Activated B cell treated with CpG ODN at 0.5 μM for 24 hours (primary cell): ENCODE data around the gene WDR35. TPM values are rescaled to one million over a fixed set of nuclear protein-coding genes. Genes with fewer than 3 reads are reported as not detected.

Experiments
- ATAC-seq: fragments of 200-7000 bp; cut with Tn5 transposase; one replicate; pipeline ENCODE4 v1.10.0; 2021; ENCODE audit warnings: low read depth, mild to moderate bottlenecking, moderate library complexity
- CTCF ChIA-PET: fragments of 350-600 bp; sonication (Branson Sonifier 250); formaldehyde crosslinking; loops from one replicate; lab custom pipeline; 2021; ENCODE audit warnings: antibody characterized with exemption; lab: Charles Lee
- POLR2A ChIA-PET: fragments of 350-600 bp; sonication (Branson Sonifier 250); formaldehyde crosslinking; loops from one replicate; lab custom pipeline; 2021; ENCODE audit warnings: antibody characterized with exemption; lab: Charles Lee
- DNase-seq: peaks from one replicate; pipeline ENCODE4 v3.0.0; 2022
- H3K27ac Mint-ChIP-seq: one replicate; pipeline ENCODE4 v1.8.0; 2020; ENCODE audit warnings: mixed read lengths
- H3K27me3 Mint-ChIP-seq: one replicate; pipeline ENCODE4 v1.8.0; 2021; ENCODE audit warnings: mixed read lengths
- H3K36me3 Mint-ChIP-seq: one replicate; pipeline ENCODE4 v1.8.0; 2021; ENCODE audit warnings: low read depth, mixed read lengths
- H3K4me1 Mint-ChIP-seq: one replicate; pipeline ENCODE4 v1.8.0; 2021; ENCODE audit warnings: mixed read lengths
- H3K4me3 Mint-ChIP-seq: one replicate; pipeline ENCODE4 v1.8.0; 2020; ENCODE audit warnings: mild to moderate bottlenecking, mixed read lengths
- H3K9me3 Mint-ChIP-seq: one replicate; pipeline ENCODE4 v1.8.0; 2020; ENCODE audit warnings: mixed read lengths
- intact Hi-C: fragments of 100-400 bp; cut with micrococcal nuclease; formaldehyde crosslinking; loops from one replicate; pipeline ENCODE4 v1.15.1; 2024
- total RNA-seq: library from RNA; stranded (reverse); gene quantifications from 2 replicates; pipeline ENCODE4 v1.2.3, GENCODE V29; 2022
- TF ChIP-seq, protein P1 (sequence below): fragments of 200-600 bp; IDR thresholded peaks from one replicate; pipeline ENCODE4 v1.8.0; 2022; ENCODE audit warnings: antibody characterized with exemption, mild to moderate bottlenecking

WDR35 gene
- total RNA-seq, 1 donor from 2014 or later, result 8.2 TPM

DNA sequence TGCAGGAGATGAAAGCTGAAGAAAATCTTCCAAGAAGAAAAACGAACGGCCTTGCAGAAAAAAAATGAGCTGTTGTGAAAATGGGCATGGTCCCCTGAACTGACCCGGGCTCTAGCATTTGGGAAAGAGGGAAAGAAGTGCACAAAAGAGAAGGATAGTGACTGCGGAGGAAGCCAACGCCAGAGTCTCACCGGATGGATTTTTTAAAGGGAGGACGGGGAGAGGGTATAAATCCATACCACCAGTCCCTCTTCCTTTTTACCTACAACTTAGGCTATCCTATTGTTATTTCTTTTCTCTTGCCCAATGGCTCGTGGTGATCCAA is 601 bp downstream of the WDR35 start:
- intact Hi-C loops, result loop anchor here (10.0 kb wide), 1 partner anchor 235 kb away; the partner anchor contains the start of gene SDC1
- peak overlapping the region; percentile 91 for H3K4me3 Mint-ChIP-seq
- TF ChIP-seq, protein P1, sequence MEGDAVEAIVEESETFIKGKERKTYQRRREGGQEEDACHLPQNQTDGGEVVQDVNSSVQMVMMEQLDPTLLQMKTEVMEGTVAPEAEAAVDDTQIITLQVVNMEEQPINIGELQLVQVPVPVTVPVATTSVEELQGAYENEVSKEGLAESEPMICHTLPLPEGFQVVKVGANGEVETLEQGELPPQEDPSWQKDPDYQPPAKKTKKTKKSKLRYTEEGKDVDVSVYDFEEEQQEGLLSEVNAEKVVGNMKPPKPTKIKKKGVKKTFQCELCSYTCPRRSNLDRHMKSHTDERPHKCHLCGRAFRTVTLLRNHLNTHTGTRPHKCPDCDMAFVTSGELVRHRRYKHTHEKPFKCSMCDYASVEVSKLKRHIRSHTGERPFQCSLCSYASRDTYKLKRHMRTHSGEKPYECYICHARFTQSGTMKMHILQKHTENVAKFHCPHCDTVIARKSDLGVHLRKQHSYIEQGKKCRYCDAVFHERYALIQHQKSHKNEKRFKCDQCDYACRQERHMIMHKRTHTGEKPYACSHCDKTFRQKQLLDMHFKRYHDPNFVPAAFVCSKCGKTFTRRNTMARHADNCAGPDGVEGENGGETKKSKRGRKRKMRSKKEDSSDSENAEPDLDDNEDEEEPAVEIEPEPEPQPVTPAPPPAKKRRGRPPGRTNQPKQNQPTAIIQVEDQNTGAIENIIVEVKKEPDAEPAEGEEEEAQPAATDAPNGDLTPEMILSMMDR, result no peak
- H3K4me1 Mint-ChIP-seq, result peaks cover 31% of the 10 kb centered on the region
- ChIA-PET POLR2A (interaction anchor here (1.2 to 2.0 kb wide), 3 partner anchors 62 to 74 kb away, joined by 3 to 20 read pairs (median 3); partner anchors contain the start of gene LAPTM4A), CTCF (interaction anchor here (0.6 kb wide), 1 partner anchor 96 kb away, joined by 3 read pairs; no protein-coding TSS in a partner anchor)
- ATAC-seq, result no peak
- H3K27me3 Mint-ChIP-seq, result peaks cover 16% of the 10 kb centered on the region
- H3K27ac Mint-ChIP-seq, result peak overlapping the region; percentile 85
- no peak for DNase-seq
- H3K36me3 Mint-ChIP-seq, result peaks cover 11% of the 10 kb centered on the region
- no peaks in the 10 kb centered on the region for H3K9me3 Mint-ChIP-seq

DNA sequence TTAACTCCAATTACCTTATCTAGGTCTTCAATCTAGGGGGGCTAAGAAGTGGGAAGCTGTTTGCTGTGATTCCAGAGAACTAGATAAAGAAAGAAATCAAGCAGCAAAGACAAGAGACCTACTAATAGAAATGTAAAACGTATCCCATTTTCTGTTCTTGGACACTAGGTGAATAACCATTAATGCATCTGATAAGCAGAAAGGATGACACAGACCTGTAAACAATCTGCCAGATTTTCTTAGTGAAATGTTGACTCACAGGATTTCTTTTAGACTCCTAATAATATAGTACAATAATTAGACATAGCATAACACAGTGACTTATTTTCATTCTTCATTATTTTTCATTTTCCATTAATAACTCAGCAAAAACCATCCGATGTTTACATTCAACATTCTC is 1.3 kb downstream of the WDR35 start:
- DNase-seq, result no peak
- CTCF ChIA-PET, result interaction anchor here (1.0 to 1.4 kb wide), 2 partner anchors 27 to 33 kb away, joined by 3 read pairs; no protein-coding TSS in a partner anchor

DNA sequence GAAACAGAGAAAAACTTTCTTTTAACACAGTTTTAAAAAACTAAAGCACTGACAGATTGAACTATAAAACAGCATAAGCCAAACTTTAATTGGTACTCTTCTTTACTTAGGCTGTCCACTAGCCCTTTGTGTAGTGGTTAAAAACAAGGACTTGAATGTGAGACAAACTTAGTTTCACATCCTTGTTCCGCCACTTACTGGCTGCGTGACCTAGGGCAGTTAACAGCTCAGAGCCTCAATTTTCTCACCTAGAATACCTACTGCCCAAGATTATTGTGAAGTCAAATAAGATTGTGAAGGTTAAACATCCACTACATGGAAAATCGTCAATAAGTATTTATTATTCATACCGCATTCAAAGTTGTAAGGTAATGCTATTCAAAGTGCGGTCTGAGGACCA is 2.0 kb downstream of the WDR35 start:
- CTCF ChIA-PET, result interaction anchor here (1.0 to 1.4 kb wide), 2 partner anchors 28 to 32 kb away, joined by 3 read pairs; no protein-coding TSS in a partner anchor
- H3K36me3 Mint-ChIP-seq, result peaks cover 15% of the 10 kb centered on the region
- H3K4me3 Mint-ChIP-seq, result peak overlapping the region; percentile 91
- peaks cover 7% of the 10 kb centered on the region for H3K27me3 Mint-ChIP-seq
- ATAC-seq (peak; percentile 36), DNase-seq (no peak)
- H3K27ac Mint-ChIP-seq, result peak overlapping the region; percentile 6
- TF ChIP-seq, protein P1, result no peak
- H3K4me1 Mint-ChIP-seq, result peaks cover 31% of the 10 kb centered on the region
- no peaks in the 10 kb centered on the region for H3K9me3 Mint-ChIP-seq
- POLR2A ChIA-PET, result interaction anchor here (0.6 to 1.2 kb wide), 2 partner anchors 55 to 67 kb away, joined by 3 to 7 read pairs; no protein-coding TSS in a partner anchor
- intact Hi-C loops, result loop anchor here (10.0 kb wide), 1 partner anchor 237 kb away; the partner anchor contains the start of gene SDC1

More for the DNA sequence above, 1.3 kb downstream of the WDR35 start:
- peaks cover 31% of the 10 kb centered on the region for H3K4me1 Mint-ChIP-seq
- no peak for ATAC-seq
- TF ChIP-seq, protein P1, result no peak
- H3K27me3 Mint-ChIP-seq, result peaks cover 14% of the 10 kb centered on the region
- peak overlapping the region; percentile 91 for H3K4me3 Mint-ChIP-seq
- peak overlapping the region; percentile 6 for H3K27ac Mint-ChIP-seq
- intact Hi-C loops, result loop anchor here (10.0 kb wide), 1 partner anchor 236 kb away; the partner anchor contains the start of gene SDC1
- H3K36me3 Mint-ChIP-seq, result peaks cover 13% of the 10 kb centered on the region
- POLR2A ChIA-PET, result interaction anchor here (1.2 to 2.0 kb wide), 2 partner anchors 63 to 66 kb away, joined by 3 to 20 read pairs; partner anchors contain the start of gene LAPTM4A
- no peaks in the 10 kb centered on the region for H3K9me3 Mint-ChIP-seq

DNA sequence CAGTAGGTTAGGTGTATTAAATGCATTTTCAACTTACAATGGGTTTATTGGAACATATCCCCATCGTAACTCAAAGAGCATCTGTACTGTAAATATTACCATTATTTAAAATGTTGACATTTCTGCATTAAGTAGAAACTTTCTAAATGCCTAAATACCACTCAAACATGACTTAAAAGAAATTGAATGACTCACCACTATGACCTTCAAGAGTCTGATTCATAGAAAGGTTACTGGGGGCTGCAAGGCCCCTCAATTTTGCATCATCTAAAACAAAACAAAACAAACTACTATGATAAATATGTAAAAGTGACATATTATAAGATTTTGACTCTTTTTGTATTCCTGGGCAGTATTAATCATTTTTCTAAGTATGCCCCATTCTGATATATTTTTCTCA is 7.6 kb downstream of the WDR35 start:
- TF ChIP-seq, protein P1, result no peak
- H3K27me3 Mint-ChIP-seq, result no peaks in the 10 kb centered on the region
- intact Hi-C loops, result loop anchor here (10.0 kb wide), 1 partner anchor 243 kb away; the partner anchor contains the start of gene SDC1
- DNase-seq, result no peak
- CTCF ChIA-PET, result interaction anchor here (1.3 kb wide), 1 partner anchor 33 kb away, joined by 3 read pairs; no protein-coding TSS in a partner anchor
- peaks cover 42% of the 10 kb centered on the region for H3K36me3 Mint-ChIP-seq
- H3K27ac Mint-ChIP-seq, result no peak overlapping the region
- H3K4me3 Mint-ChIP-seq, result no peak overlapping the region
- POLR2A ChIA-PET, result no interaction called here
- no peaks in the 10 kb centered on the region for H3K9me3 Mint-ChIP-seq
- peaks cover 2% of the 10 kb centered on the region for H3K4me1 Mint-ChIP-seq
- ATAC-seq, result no peak

DNA sequence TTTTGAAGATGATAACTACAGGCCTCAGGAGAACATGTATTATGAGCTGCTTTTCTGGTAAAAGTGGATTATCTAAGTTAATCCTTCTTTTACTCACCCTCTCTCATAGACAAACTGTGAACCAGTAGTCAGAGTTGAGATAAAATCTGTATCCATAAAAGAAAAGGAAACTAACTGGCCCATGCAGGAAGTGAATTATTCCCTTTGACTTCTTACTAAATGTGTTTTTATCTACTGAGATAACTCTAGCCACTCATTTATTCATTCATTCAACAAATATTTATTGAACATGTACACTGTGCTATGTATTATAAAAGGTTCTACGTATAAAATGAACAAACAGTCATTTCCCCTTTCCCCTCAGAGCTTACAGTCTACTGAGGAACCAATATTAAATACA is 10.0 kb downstream of the WDR35 start:
- no peak for ATAC-seq
- CTCF ChIA-PET, result interaction anchor here (1.0 kb wide), 1 partner anchor 35 kb away, joined by 3 read pairs; no protein-coding TSS in a partner anchor
- Mint-ChIP-seq H3K4me3 (no peak overlapping the region), H3K9me3 (no peaks in the 10 kb centered on the region), H3K36me3 (peaks cover 37% of the 10 kb centered on the region), H3K4me1 (no peaks in the 10 kb centered on the region), H3K27me3 (no peaks in the 10 kb centered on the region), H3K27ac (no peak overlapping the region)
- DNase-seq, result no peak
- TF ChIP-seq, protein P1, result no peak
- intact Hi-C loops, result loop anchor here (10.0 kb wide), 1 partner anchor 245 kb away; the partner anchor contains the start of gene SDC1
- POLR2A ChIA-PET, result no interaction called here
